Activated gamma-delta T cell (primary cell): ENCODE data around the gene GABRB1.

Experiments used
- DNase-seq: peaks from one replicate; lab custom pipeline; 2025; lab: John Stamatoyannopoulos, UW
- total RNA-seq, 2 donors: gene quantifications; one replicate each; lab custom pipeline; 2026; lab: John Stamatoyannopoulos, UW

Gene GABRB1
- total RNA-seq, result 0 reads per million in 2 donors

GRCh38 chr4:47031011-47031678, at the start of gene GABRB1:
GABRB1 (plus strand) TSS chr4:47031567.
- no peak for DNase-seq

- DNase-seq, result no peak
Measured at GRCh38 chr4:46984781-46985180, 46.6 kb upstream of the GABRB1 start.

DNA sequence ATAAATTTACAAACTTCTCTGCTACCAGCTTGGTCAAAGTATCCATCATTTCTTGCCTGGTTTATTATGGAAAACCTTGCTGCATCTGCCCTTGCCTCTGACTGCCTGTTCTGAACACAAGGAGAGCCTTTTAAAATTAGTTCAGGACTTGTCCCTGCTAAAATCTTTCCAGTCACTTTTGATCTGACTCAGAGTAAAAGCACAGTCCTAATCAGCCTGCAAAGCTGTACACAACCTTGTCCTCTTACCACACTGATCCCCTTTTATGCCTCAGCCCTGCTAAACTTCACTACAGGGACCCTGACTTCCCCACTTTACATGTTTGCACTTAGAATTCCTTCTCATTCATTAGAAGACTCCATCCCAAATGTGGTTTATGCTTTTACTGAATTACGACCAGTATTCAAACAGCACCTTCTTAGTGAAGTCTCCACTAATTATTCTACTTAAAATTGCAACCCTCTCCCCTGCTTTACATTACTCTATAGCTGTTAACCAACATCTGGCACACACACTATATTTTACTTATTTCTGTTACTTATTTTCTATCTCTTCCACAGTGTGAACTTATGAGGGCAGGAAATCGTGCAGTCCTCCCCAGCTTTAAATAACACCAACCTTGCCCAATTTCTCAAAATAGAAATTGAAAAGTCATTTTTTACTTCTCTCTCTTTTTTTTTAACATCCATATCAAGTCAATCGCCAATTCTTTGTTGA, 44.3 kb upstream of the GABRB1 start:
- DNase-seq, result no peak

GRCh38 chr4:46992338-46992737, 39.0 kb upstream of the GABRB1 start:
- no peak for DNase-seq

- no peak for DNase-seq
Measured at GRCh38 chr4:46993075-46994006, 38.0 kb upstream of the GABRB1 start, which contains the start of gene GABRA4. GABRA4 (minus strand) TSS chr4:46993581; CDS start chr4:46993424, 157 bp downstream.

GRCh38 chr4:46994007-46994405, 37.4 kb upstream of the GABRB1 start:
- DNase-seq, result no peak

DNA sequence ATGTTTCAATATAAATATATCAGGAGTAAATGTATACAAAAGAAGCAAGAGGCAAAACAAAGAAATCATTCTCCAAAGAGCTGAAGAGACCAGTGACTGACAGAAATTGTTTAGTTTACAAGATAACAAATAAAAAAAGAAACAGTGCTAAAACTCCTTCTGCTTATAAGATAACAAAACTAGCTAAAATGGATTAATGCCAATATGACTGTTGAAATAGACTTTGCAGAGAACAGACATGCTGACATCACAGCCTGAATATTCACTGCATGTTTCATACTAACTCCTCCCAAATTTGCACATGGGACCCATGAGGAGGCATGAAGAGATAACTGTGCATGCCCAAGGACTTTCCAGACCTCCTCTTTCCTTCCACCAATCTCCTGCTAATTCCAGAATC, 31.8 kb upstream of the GABRB1 start:
- no peak for DNase-seq

- DNase-seq, result no peak
Measured at GRCh38 chr4:47000406-47000805, 31.0 kb upstream of the GABRB1 start.

DNA sequence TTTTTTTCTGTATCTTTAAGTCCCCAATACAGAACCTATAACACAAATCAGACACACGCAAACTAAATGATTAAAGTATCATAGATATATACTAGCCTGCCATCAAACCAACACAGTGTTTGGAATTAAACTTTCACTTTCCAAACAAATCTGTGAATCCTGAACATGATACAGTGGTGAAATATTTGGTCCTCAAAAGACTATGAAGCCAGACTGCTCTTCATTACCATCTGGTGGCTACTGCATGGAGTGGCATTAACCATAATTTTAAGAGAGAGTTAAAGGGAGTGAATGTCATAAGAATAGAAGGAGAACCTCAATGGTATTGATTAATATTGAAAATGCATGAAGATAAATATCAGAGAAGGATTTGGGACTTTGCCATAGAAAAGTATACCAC, 28.8 kb upstream of the GABRB1 start:
- no peak for DNase-seq

- no peak for DNase-seq
Measured at GRCh38 chr4:47010347-47010911, 20.9 kb upstream of the GABRB1 start.

GRCh38 chr4:47010912-47011446, 20.4 kb upstream of the GABRB1 start:
- no peak for DNase-seq

- no peak for DNase-seq
Measured at GRCh38 chr4:47012676-47013075, 18.7 kb upstream of the GABRB1 start.

GRCh38 chr4:47013373-47013772, 18.0 kb upstream of the GABRB1 start:
- no peak for DNase-seq

DNA sequence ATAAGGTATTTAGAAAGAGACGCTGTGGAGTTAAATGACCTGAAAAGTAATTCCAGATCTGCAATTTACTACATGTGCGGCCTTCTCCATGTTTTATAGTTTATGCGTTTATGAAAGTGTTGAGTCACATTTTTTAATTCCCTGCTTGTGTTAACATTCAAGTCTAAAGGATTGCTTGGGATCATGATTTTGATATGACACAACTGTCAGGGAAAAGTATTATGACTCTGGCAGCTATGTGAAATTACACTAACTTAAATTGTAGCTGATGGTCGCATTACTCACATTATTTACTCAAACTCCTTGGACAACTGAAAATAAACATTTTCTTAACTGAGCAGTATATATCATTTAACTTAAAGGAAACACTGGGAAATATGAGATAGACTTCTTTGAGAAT, 14.3 kb upstream of the GABRB1 start:
- no peak for DNase-seq

GRCh38 chr4:47017494-47017893, 13.9 kb upstream of the GABRB1 start:
- no peak for DNase-seq

DNA sequence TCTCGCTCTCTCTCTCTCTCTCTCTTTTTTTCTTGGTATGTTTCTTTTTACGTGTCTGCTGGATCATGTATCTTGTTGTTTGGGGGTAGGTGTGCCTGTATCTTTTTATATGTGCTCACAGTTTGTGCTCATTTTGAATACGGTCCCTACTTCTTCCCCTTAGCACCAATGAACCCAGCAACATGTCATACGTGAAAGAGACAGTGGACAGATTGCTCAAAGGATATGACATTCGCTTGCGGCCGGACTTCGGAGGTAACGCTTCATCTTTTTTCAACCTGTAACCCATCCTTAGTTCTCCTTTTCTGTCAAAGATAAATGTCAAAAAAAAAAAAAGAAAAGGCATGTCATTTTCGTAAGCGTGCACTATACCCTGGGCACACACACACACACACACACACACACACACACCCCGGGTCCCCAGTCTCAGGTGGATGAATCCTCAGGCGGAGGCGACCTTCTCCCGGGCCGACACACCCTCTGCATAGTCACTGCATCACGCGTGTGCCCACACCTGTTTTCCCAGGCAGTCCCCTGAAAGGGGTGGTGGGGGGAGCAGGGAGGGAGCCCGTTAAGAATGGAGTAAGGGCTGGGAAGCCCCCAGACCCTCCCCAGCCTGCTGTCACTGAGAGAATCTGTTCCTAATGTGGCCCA, 511 bp downstream of the GABRB1 start:
- no peak for DNase-seq

- no peak for DNase-seq
Measured at GRCh38 chr4:47032405-47033106, 1.2 kb downstream of the GABRB1 start.

GRCh38 chr4:47038263-47038662, 6.9 kb downstream of the GABRB1 start:
- no peak for DNase-seq

DNA sequence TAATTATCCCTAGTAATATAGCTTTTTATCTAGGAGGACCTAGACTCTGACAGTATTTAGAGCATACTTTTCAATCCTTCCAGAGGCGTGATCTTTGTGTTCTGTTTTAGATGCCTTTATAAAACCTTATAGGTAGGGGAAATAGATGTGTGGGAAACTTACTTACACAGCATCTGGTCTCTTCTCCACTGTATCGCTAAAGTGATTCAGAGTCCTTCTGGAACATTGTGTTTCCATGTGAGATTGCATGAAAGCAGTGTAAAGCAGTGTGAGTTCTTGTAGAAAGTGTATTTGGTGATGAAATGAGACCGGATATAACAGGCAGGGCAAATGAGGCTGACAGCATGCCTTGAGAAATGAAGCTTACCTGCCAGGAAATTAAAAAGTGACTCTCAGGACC, 9.5 kb downstream of the GABRB1 start:
- DNase-seq, result no peak

DNA sequence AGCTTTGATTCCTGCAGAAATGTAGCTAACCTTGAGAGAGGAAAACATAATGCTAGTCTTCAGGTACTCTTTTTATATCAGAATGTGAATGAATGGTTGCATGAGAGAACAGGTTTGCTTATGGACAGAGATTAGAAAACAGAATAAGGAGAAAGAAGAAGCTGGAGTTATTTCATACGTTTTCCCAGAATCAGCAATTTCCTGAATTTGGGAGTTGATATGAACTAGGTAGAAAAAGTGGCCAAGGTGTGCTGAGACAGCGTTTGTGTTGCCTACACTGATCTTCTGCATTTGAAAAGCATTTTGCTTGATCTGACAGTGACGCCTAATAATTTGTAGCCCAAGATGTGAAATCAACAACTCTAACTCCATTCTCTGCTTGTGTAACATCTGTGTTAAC, 12.5 kb downstream of the GABRB1 start:
- no peak for DNase-seq

DNA sequence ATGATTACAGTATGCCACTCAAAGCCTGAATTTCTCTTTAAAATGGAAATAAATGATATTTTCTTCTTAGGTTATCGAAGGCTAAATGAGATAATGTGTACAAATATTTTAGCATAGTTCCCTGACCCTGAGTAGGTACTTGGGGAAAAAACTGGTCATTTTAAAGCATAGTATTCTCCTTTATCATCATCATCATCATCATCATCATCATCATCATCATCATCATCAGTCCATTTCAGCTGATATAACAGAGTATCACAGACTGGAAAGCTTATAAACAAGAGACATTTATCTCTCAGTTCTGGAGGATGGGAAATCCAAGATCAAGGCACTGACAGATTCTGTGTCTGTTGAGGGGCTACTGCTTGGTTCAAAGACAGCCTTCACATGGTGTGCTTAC, 13.9 kb downstream of the GABRB1 start:
- no peak for DNase-seq
